ENCODE measurements around the gene SLC6A11.

Gene SLC6A11

DNA sequence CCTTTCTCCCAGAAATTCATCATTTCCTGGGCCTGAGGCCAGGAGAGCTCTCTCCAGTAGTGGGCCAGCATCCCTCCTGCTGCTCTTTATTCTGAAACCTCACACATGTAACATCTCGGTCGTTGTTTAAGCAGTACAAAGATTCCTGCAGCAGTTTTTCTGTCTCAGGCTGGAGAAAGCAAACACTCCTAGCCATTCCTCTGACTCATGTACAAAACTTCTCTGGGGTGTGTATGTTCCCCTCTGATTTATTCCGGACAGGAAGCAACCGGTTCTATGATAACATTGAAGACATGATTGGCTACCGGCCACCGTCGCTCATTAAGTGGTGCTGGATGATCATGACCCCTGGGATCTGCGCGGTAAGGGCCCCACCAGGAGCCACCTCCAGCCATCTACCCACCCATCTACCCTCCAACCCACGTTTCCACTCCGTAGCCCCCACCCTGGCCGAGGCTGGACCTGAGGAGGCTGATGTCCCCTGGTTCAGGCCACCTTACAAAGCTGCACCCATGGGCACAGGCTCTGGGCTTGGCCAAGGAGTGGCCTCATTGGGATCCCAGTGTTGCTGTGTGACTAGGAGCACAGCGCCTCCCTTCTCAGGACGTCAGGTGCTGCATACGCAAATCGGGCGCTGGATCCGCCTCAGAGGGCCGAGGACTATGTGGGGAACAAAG, 117.9 kb downstream of the SLC6A11 start:
- no peak for DNase-seq

DNA sequence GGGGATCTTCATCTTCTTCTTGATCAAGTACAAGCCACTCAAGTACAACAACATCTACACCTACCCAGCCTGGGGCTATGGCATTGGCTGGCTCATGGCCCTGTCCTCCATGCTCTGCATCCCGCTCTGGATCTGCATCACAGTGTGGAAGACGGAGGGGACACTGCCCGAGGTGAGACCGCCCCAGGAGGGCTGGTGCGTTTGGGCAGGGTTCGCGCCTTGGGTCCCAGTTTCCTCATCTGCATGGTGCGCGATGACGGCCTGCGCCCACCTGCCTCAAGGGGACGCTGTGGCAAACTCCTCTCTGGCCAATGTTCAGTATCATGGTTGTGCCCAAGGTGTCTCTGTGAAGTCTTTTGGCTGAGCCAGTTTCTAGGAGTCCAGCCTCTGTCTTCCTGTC, 119.0 kb downstream of the SLC6A11 start:
- no peak for DNase-seq

DNA sequence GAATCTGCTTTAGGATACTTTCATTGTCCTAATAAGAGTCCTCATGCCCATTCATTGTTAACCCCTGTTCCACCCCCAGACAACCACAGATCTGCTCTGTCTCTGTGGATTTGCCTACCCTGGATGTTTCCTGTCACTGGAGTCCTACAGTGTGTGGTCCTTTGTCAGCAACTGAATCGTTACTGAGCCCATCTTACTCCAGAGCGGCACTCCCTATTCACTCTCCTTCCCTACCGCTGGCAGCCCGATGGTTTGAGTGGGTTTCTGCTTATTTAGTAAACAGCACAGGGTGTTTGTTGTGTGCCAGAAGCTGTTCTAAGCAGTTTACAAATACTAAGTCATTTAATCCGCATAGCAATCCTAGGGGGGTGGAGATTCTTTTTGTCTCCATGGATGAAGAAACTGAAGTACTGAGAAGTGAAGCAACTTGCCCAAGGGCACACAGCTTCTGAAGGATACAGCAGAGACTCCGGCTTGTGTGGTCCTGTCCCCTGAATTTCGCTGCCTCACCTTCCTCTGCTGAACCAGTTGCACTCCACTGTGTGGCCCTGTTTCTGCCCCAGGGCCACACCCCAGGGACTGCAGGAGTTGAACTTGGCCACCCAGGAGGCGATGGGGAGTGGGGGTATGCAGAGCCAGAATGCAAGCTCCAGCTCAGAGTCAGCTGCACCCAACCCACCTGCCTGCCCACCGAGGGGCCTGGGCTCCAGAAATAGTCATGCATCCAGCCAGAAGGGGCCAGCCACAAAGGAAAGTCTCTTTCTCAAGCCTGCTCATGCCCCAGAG, 120.0 kb downstream of the SLC6A11 start:
- DNase-seq = no peak

DNA sequence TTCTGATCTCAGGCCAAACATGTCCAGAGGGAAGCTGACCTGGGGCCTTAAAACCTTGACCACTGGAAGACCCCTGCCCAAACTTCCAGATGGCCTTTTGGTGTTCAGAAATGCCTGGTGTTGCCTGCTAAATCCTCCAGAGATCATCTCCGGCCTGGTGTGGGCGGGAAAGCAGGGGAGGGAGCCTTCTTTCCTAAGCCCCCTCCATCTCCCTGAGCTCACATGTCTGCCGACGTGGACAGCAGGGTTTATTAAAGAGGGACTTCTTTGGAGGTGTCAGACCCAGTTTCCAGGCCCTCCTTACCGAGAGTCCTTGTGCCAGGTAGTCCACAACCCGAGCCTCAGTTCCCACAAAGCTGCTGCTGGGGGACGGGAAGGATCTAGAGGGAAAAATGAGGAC, 120.7 kb downstream of the SLC6A11 start:
- no peak for DNase-seq

DNA sequence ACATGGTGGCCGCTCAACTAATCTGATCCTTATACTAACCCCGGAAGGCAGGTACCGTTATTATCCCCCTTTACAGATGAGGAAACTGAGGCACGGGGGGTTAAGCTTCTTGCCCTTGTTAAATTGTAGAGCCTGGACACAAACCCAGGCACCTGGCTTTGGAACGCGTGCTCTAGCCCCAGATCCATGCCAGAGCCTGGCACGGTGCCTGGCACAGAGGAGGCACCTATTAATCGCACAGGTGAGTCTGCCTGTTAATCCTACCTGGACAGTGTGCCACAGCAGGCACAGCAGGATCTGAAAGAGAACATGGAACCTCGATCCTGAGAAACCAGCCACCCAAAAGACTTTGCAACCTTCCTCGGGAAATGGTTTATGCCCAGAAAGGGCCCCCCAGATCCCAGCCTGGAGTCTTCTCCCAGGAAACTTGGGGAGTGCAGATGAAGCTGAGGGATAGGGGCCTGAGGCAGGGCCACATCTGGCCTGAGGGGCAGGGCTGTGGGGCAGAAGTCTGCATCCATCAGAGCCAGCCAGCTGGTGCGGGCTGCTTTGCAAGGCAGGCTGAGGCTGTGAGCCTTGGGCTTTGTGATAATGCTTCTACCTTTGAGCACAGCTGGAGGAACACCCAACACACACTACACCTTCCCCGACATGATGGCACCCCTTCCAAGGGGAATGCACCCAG, 121.3 kb downstream of the SLC6A11 start:
- DNase-seq = no peak

DNA sequence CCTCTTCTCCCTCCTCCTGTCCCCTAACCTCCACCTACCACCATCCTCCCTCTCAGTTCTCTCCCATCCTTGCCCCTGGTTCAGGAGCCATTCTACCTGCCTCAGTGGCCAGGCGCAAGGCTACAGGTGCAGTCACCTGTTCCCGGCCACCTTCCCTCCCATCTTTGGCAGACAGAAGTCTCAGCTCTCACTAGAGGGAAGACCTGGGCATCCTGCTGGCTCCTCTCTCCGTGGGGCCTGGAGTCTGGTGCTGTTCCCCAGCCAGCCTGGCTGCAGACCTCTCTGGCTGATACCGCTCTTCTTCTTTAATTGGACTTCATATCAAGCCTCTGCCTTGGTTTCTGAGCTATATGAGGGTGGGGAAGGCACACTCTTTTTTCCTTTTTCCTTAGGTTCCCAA, 123.5 kb downstream of the SLC6A11 start:
- DNase-seq = no peak

DNA sequence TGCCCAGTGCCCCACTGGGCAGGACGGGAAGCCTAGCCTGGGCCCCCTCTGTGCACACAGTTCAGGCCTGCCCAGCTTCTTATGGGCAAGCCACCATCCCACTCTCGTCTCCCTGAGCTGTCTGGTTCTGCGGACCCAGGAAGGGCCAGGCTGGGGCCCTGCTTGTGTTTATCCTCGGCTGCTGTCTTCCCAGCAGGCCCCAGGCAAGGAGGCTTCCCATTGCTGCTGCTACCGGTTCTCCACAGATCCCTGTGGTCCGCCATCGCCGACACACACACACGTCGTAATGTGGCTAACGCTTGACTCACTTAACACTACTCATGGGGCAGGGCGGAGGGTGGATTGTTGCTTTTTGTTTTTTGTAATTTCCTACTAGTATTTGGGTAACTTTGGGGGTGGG, 124.1 kb downstream of the SLC6A11 start:
- DNase-seq = no peak

DNA sequence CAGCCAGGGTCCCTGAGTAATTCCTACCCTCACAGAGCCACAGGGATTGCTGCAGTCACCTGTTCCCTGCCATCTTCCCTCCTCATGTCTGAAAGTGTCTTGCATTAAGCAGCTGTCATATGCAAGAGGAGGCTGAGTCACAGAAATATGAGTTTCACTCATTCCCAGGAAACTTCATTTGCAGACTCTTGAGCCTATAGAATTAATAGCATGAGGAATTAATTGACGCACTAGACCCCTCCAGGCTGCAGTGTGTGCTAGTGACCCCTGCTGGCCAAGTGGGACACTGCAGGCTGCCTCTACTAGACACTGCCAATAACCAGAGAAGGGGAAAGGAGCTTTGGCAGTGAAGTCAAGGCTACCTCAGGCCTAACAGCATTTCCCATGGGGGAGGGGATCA, 125.9 kb downstream of the SLC6A11 start:
- no peak for DNase-seq

DNA sequence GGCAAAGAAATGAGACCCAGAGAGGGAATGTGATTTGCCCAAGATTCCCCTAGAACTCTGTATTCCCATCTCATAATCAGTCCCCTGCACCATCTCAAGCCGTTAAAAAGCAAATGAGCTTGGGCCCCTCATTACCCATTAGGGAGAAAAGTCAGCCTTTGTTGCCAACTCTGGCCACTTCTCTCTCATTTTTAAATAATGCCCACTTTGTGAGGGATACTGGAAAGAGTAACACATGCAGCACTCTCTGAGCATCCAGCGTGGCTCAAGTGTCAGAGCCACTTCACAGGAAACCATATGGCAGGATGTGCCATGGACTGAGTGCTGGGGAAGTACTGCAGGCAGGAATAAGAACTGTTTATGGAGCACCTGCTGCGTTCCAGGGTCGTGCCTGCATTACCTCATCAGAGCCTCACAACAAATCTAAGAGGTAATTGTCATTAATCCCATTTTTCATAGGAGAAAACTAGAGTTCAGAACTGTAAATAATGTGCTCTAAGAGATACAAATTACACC, 126.7 kb downstream of the SLC6A11 start:
- no peak for DNase-seq

DNA sequence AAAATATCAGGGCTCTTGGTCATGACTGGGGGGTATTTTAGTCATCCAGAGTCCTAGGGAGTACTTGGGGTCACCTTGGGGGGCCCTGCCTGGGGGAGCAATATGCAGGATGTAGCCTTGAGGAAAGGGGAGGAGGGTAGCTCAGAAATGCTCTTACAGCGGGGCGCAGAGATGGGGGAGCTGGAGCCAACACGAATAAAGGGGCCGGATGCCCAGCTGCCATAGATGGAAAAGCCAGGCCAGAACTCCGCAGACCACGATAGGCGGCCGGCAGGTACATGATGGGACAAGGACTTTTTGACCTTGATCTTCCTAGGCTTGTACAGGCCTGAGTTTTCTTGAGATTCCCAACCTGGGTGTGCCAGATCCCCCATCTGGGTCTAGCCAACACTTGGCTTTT, 128.8 kb downstream of the SLC6A11 start:
- no peak for DNase-seq

DNA sequence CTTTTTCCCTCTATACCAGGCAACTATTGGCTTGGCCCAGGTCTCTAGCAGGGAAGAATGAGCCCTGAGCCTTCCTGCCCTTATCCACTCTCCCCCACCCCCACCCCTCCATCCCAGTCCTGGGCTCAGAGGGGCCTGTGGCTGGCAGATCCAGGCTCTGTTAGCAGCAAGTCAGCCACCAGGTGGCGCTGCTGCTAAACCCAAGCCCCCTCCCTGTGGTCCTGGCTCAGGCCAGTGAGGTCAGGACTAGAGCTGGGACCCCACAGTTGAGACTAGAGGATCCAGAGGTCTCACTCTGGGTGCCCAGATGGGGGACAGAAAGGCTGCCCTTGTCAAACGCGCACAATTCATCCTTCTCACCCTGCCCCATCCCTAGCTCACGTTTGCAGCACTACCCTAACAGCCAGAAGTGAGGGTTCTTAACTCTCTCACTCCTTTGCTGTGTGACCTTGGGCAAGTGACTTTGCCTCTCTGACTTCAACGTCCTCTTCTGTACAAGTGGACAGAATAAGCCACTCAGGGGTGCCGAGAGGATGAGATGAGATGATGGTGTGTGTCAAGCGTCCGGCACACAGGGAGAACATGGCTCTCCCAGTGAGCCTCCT, 129.8 kb downstream of the SLC6A11 start:
- no peak for DNase-seq

DNA sequence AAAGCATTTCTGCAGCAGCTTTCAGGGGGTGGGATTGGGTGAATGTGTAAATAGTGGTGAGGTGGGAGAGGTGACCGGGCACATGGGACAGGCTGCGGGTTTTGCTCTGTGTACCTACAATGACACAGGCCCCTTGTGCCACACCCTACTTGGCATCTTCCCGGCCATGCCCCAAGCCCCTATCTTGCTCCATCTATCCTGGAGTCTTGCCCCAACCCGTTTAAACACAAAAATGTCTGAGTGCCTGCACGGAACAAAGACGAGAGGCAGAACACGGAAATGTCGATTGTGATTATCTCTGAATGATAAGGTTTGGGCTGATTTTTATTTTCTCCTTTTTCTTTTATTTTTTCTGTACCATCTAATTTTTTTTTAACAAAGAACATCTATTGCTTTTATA, 130.5 kb downstream of the SLC6A11 start:
- DNase-seq = no peak

DNA sequence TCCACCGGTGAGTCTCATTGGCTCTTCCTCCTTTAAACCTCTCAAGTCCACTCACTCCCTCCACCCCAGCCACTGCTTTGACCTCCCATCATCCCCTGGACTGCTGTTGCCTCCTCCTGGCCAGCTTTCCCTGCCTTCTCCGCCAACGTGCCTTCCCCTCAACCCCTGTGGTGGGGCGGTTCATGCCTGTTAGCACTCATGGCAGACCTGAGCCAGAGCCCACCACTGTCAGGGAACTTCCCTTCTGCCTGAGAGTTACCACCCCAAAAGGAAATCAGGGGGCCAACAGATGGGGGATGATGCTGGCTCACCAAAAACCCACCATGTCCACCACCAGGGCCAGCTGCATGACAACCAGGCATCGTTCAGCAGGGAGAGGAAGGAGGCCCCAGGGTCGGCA, 132.3 kb downstream of the SLC6A11 start:
- no peak for DNase-seq

DNA sequence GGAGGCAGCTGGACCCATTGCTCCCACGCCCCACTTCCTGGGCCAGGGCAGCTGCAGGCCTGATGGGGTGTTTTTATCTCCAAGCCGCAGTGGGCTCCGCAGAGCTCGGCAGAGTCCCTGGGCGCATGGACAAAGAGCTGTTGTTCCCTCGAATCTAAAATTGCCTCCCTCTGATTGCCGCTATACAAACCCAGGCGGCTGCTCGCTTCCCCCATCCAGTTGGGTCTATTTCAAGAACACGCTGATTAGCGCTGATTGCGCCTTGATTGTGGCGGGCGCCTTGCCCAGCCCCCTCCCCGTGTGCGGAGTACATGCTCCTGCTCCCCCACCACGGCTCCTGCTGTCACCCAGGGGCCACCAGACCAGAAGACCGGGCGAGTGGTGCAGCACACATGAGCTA, 133.2 kb downstream of the SLC6A11 start:
- DNase-seq = no peak

DNA sequence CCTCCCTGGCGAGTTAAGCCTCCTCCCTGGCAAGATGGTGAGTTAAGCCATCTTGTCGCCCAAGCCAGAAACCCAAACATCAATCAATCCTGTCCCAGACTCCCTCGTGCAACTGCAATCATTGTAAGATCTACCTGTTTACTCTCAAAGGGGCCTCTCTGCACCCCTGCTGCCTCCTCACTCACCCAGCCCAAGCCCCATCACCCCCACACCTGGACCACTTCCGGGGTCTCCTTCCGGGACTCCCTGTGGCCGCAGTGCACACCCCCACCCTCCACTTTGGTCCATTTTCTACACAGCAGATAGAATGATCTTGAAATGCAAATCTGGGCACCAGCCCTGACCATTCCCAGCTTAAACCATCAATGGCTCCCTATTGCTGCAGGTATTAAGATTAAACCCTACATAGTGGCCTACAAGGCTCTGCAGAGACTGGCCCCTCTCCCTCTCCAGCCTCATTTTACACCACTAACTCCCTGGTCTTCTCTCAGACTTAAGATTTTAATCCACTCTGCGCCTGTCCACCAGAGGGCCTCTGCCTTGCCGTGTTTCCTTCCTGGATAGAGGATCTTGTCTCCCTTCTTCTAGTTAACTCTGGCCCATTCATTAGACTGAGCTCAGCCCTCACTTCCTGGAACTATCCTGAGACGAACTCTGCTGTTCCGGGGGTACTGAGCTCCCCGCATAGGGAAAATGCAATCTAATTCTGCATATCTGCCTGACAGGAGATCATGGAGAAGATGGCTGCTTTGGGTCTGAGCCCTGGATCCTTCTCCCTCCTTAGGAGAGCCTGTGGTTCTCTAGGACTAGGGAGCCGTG, 134.7 kb downstream of the SLC6A11 start:
- DNase-seq = no peak

DNA sequence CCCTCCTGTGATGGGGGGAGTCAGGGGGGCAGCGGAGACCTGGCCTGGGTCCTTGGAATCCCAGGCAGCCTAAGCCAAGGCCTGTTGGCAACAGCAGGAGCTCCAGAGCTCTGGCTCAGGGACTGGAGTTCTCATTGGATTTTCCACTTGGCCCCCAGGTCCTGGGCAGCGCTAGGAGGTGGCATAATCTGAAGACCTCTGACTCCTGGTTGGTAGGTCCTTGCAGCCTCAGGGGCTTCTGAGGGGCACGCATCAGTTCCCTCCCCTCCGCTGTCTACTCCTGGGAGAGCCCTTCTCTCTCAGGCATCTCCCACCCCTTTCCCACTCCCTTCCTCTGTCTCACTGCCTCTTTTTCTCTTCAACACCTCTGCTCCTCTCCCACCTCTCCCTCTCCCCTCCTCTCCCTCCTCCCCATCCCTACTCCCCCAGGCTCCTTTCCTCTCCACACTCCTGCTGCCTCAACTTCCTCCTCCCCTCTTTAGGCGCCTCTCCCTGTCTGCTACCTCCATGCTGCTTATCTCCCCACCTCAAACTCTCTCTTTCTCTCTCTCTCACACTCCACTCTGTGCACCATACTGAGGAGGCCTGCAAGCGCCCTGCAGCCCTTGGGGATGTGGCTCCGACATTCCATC, 135.4 kb downstream of the SLC6A11 start:
- no peak for DNase-seq

DNA sequence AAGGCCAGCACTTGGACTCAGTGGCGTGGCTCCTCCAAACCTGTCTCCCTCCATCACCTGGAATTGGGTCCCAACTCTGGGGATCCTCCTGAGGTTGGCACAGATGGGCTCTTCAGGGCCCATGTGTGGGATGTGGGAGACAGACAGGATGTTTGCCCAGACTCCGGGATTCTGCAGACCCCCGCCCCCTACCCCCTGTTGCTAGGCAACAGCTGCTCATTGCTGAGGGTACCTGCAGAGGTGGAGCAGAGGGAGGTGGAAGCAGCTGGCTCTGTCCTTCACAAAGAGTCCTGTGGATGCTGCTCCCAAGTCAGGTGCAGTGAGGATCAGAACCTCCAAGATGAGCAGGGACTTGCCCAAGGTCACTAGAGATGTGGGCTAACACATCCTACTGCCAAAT, 136.5 kb downstream of the SLC6A11 start:
- DNase-seq = no peak

DNA sequence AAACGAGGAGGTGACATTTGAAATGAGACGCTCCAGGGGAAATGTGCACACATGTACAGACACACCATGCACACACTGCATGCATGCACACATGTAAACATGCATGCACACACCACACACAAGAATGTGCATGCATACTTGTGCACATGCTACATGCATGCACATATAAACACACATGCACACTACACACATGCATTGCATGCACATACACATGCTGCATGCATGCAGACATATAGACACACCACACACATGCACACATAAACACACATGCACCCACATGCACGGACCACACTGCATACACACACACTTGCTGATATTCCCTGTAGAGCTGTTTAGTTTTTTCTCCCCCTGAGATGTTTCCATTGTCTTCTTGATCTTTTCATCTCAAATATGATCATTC, 138.7 kb downstream of the SLC6A11 start:
- DNase-seq = no peak

DNA sequence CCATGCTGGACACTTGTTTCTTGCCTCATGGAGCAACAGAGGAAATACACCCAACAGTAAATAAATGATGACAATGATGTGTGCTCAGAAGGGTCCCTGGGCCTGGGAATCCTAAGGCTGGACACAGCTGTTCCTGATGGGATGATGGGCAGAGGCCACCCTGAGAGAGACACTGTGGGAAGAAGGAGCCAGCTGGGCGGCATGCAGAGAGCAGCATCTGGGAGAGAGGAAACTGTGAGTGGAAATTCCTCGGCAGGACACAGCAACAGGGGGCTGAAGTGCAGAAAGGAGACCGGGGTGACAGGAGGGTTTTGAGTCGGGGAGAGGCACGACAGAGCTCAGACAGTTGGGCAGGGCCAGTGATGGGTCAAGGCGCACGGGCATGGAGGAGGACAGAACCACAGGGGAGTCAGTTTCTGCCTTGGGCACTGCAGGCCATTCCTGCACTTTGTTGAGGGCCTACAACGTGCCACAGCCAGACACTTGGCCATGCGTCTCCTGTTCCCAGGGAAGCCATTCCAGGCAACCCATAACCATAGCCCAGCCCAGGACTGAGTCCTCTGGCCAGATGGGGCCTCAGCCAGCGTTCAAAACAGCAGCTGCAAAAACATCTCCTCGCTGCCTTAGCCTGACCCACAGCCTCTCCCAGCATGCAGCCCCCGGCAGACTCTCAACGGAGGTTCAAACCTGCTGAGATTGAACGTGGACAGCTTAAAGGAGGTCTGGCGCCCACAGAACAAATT, 139.9 kb downstream of the SLC6A11 start:
- no peak for DNase-seq

DNA sequence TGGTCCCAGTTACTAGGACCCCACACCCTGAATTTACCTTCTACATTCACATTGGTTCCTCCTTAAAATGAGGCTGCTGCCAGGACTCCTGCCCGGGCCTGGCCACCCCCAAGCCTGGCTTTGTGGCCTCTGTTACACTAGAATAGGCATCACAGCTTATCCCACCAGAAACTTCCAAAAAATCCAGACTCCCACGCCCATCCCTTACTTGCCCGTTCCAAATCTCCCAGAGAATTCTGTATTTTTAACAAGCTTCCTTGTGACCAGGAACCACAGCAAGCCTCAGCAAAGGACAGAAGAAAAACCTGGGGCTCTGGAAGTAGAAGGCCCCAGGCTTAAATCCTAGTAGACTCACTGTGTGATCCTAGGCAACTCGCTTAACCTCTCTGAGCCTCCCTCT, 140.5 kb downstream of the SLC6A11 start:
- DNase-seq = no peak

DNA sequence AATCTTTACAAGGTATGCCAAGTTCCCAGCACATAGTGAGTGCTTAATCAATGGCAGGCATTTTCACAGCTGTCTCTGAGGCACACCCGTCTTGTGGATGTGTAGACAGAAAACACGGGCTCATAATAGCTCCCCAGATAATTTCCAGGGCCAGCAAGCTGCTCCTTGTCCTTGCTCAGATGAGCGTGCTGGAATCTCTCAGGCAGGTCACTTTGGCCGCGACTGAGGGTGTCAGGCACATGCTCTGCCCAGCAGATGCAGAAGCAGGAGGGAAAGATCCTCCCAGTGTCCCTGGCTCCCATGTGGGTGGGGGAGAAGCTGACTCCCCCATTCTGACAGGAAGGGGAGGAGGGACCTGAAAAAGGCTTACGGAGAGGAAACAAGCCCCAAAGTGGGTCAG, 141.0 kb downstream of the SLC6A11 start:
- no peak for DNase-seq
